GM21723 (cell line): ENCODE results near the gene MTMR10.

Source experiments
- ATAC-seq: cut with Tn5 transposase; IDR thresholded peaks from one replicate; pipeline ENCODE4 v1.9.1; 2021; ENCODE audit warnings: mild to moderate bottlenecking, moderate library complexity; ENCODE audit not compliant: unreplicated experiment

The MTMR10 gene

DNA sequence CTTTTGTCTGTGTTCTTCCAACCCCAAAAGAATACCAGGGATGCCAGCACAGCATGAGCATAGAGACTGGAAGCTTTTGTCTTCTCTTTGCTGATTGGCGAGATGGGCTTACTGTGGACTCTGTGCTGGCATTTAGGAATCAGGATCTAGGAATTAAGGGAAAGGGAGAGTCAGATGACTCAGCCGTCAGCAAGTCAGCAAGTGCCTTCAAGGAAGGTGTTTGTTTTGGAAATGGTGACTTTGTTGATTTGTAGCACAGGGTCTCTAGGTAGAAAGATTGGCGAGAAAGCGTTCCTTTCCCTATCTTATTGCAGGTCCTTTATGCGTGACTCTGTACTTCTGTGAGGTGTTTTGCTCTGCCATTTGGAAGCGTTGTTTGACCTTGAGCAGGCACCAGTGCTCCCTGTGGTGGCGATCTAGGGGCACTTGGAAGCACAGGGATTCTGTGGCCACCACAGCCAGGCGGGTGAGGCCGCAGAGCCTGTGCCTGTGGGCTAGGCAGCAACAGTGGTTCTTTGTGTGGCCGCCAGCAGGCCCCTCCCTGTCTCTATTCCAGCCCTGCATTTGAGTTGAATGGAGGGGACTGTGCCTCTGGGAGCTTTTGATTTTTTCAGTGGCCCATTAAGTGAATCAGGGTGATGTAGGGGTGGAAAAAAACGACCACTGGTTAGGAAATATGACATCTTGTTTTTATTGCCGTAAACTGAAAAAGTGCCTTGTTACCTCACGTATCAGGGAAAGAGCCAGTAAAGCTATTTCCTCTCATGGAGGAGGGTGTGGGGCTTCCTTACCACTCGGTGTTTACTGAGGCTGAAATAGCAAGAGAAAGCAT is 68.7 kb downstream of the MTMR10 start:
- ATAC-seq: no peak

DNA sequence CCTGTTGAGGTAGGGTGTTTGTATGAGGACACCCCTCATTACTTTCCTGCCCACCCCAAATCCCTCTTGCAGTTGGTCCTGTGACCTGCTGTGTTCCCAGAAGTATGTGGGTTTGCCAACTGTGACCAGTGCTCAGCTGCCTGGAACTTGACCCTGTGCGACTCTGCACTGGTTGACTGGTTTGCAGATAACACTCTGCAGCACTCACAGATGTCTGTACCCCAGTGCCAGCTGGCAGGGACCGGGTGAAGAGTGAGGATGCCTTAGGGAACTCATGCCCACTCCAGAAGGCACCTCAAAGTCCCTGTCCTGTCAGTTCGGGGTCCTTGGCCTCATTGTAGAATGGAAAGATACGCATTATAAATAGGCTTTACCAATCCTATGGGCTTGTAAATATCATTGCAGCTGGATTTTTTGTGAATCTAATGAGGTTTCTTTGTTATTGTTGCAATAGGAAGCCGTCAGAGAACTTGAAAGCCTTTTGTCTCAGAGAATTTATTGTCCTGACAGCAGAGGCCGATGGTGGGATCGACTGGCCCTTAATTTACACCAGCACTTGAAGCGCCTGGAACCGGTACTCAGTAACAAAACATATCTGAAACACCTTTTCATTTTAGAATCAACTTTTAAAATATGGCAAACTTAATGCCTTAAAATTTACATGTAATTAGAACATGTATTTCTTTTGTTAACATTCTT is 69.5 kb downstream of the MTMR10 start:
- no peak for ATAC-seq

DNA sequence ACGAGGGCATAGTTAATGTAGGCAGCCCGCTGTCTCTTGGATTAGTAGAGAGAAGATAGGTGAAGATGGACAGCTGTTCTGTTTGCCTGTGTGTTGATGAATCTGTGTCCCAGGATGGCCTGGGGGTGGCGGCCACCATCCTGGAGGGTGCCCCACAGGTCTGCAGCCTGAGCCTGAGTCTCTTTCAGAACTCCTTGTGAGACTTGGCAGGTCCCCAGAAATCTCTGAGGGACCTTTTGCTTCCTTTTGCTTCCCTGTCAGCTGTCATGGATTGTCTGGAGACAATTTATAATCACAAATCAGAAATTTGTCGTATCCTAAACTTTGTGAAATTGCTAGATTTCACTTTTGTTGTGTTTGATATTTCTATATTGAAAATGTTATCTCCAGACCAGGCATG is 70.3 kb downstream of the MTMR10 start:
- ATAC-seq: no peak

DNA sequence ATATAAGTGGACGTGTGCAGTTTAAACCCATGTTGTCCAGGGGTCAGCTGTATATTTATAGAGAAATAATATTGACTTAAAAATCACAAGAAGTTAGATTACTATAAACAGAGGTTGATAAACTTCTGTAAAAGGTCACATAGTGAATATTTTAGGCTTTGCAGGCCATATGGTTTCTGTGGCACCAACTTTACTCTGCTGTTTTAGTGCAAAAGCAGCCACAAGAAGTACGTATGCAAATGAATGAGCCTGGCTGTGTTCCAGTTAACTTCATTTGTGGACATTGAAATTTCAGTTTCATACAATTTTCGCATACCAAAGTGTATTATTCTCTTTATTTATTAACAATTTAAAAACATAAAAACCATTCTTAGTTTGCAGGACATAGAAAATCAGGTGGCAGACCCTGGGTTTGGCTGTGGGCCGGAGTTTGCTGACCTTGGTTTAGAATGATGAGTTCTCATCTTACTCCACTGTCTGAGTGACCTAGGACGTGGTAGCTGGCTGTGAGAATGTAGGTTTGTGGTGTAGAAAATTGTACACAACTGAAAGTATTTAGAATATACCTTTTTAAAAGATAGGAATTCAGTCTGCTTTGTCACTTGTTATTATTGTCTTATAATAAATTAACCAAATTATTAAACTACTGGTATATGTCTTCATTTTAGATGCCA is 71.4 kb downstream of the MTMR10 start:
- no peak for ATAC-seq

DNA sequence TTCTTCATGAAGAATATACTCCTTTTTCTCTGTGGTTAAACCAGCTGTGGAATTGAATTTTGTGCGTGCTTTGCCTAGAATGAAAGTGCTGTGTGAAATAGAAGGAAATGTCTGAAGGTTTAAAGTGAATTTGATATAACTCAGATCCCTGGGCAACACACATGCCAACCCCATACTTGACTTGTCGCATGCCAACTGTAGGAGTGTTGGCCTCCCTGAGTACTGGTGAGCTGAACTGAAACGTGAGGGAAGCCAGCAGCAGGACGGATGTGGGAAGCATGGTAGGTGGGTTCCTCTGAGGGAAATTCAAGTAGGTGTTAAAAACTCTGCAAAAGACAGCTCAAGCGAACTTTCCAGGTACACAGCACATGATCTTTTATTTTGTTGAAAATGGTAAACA is 73.1 kb downstream of the MTMR10 start:
- no peak for ATAC-seq

DNA sequence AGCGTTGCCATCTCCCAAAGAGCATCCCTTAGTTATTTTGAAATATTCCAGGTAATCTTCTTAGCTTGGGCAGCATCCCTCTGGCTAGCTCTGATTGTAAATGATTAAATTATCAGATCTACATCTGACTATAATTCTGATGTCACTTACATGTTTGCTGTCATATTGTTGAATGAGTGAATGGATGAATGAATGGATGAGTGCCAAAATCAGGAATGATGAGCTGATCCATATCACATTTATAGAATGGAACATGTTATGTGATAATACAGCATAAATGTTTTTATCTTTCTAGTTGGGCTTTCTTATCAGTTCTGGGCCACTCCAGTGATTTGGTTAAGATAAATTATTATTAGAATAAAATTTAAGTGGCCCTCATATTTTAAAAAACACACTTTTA is 73.8 kb downstream of the MTMR10 start:
- ATAC-seq: no peak

DNA sequence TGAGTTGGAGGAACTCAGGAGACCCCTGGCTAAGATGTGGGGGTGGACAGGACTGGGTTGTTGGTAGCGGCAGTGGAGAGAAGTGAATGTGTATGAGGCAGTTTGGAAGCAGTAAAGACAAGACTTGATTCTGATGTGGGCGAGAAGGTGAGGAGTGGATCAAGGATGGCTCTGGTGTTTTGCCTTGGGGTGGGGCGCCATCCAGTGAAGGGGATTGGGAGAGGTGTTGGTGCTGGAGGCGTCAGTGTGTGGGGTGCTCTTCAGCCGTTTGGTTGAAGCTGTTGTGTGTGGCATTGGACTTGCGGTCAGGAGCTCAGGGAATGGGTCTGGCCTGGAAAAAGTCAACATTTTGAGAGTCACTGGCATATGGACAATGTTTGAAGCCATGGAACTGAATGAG is 74.4 kb downstream of the MTMR10 start:
- ATAC-seq: no peak

DNA sequence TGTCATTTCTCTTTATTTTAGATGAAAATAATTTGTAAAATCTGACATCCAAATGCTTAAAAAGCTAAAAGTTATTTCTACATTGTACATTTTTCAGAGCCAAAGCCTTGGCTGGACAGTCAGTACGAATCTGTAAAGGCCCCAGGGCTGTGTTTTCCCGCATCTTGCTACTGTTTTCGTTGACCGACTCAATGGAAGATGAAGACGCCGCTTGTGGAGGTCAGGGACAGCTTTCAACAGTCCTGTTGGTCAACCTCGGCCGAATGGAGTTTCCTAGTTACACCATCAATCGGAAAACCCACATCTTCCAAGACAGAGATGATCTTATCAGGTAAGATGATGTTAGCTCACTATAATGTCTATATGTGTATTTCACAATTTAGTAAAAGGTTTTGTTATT is 77.7 kb downstream of the MTMR10 start:
- ATAC-seq: no peak

DNA sequence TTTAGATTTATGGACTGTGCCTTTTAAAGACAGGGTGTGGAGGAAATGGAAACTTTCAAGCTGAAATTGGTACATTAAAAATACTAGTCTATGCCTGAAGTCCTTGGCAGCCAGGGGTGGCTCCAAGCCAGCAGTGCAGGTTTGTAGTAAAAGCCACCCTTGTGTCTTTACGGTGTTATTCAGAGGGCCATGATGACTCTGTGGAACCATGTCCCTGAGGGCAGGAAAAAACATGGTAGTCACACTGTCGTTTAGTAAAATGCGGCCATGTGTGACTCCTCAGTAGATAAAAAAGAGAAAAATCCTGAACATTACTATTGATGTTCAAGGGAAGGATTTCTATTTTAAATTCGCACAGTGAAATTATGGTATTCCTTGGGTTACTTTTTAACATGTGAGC is 85.1 kb downstream of the MTMR10 start:
- ATAC-seq: no peak

DNA sequence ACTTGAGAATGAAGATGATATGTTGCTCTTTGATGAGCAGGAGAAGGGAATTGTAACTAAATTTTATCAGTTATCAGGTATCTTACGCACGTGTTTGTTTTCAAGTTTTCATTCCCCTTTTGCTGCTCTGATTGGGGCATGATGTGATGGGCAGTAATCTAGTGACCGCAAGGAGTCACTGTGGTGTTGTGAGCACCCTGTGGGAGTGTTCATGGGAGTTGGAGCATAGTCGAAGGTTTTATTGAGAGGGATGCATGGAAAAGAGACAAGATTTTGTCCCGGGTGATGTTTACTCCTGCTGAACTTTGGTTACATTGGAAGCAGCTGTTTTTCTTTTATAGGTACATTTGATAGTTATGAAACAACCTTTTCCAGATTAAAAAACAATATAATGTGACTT is 85.6 kb downstream of the MTMR10 start:
- no peak for ATAC-seq

DNA sequence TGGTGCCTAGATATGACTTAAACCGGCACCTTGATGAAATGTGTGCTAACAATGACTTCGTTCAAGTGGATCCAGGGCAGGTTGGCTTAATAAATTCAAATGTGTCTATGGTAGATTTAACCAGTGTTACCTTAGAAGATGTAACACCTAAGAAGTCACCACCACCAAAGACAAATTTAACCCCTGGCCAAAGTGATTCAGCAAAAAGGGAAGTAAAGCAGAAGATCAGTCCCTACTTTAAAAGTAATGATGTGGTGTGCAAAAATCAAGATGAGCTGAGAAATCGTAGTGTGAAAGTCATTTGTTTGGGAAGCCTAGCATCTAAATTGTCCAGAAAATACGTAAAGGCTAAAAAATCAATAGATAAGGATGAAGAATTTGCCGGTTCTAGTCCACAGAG is 86.6 kb downstream of the MTMR10 start:
- ATAC-seq: no peak

DNA sequence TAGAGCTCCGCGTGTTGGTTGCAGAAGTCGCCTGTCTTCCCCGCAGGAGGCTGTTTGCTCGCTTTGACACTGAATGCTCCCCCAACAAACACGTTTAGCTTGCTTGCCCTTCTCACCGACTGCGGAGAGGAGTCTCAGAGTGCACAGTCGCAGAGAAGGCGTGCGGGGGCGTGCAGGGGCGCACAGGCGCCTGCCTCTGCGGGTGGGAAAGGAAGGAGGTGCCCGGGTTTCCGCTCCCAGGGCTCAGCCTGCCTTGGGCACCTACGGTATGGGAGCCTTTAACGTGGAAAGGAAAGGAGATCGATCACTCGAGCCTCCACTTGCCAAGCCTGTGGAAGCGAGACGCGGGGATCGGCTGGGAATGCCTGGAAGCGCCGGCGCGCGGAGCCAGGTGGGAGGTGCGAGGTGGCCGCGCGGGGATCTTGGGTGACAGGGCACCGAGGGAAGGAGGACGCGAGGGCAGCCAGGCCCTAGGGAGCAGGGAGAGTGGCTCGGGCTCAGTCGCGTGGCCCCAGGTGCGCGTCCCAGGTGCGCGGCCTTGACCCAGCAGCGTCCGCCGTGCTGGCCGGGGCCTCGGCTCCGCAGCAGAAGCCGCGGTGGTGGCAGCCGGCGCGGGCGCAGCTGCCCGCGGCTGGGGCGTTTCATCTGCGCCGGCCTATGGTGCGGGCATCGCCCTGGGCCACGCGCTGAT is 87.8 kb downstream of the MTMR10 start, which contains the start of gene FAN1:
FAN1 (plus strand) TSS at position 419 of the 691 bp plus-strand sequence. CDS start 749 bp downstream, outside the sequence.
- peak; percentile 93 for ATAC-seq

DNA sequence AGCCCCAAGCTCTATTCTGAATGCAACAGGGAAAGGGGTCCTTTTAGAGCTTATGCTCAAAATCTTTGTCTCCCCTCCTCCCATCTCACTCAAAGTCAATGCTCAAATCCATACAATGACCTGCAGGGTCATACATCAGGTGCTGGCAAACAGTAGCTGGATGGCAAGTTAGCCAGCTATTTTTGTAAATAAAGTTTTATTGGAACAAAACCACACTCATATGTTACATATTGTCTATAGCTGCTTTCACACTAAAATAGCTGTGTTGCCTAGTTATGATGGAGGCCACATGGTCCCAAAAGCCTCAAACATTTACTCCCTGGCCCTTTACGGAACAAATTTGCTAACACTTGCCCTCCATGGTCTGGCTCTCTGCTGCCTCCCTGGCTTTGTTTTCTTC is 89.5 kb downstream of the MTMR10 start:
- ATAC-seq: no peak

DNA sequence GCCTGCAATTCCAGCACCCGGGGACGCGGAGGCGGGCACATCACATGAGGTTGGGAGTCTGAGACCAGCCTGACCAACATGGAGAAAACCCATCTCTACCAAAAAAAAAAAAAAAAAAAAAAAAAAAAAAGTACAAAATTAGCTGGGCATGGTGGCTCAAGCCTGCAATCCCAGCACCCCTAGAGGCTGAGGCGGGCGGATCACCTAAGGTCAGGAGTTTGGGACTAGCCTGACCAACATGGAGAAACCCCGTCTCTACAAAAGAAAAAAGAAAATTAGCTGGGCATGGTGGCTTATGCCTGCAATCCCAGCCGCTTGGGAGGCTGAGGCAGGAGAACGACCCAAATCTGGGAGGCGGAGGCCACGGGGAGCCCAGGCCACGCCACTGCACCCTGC is 95.2 kb downstream of the MTMR10 start:
- no peak for ATAC-seq

DNA sequence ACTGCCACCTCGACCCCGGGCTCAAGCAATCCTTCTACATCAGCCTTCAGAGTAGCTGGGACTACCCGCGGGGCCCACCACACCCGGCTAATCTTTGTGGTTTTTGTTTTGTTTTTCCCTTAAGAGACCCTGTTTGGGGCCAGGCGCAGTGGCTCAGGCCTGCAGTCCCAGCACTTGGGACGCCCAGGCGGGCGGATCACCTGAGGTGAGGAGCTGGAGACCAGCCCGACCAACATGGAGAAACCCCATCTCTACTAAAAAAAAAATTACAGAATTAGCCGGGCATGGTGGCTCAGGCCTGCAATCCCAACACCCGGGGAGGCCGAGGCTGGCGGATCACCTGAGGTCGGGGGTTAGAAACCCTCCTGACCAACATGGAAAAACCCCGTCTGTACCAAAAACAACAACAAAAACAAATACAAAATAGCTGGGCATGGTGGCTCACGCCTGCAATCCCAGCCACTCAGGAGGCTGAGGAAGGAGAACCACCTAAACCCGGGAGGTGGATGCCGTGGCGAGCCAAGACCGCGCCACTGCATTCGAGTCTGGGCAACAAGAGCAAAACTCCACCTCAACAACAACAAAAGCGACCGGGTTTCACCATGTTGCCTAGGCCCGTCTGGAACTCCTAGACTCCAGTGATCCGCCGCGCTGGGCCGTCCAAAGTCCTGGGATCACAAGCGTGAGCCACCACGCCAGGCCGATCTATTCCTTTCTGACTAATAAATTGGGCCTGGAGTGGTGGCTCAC is 95.8 kb downstream of the MTMR10 start:
- ATAC-seq: no peak

DNA sequence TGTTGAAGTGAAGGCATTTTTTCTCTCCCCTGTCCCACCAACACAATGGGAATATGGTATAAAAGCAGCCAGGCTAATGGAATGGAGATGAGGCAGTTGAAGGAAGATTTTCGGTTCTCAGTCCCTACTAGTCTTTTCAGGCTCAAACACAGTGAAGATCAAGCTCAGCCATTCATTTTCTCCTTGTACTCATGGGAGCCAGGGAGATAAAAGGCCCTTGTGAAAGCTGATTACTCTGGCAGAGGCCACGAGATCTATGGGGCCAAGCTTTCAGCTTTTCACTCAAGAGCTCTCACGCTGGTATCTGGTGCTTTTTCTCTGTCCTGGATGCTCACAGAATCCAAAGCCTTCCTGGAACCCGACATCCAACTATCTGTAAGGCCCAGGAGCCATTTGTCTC is 102.2 kb downstream of the MTMR10 start:
- ATAC-seq: no peak
